Rectal smooth muscle tissue (tissue), 1 donor: ENCODE results near the gene MISFA.
"Not testable (repeated sequence)": the region's sequence is repeated elsewhere in the genome, so short reads cannot be mapped to it uniquely, and the experiment has no call there.

ENCODE experiments used
- H3K27ac ChIP-seq: one replicate; pipeline ENCODE4 v1.7.0; 2013; ENCODE audit warnings: low read depth, low read length, inconsistent platforms
- H3K27me3 ChIP-seq: one replicate; pipeline ENCODE4 v1.7.0; 2013; ENCODE audit warnings: low read length; ENCODE audit not compliant: control insufficient read depth, insufficient read depth
- H3K36me3 ChIP-seq: one replicate; pipeline ENCODE4 v1.7.0; 2013; ENCODE audit warnings: low read length; ENCODE audit not compliant: control insufficient read depth, insufficient read depth
- H3K4me1 ChIP-seq: one replicate; pipeline ENCODE4 v1.7.0; 2013; ENCODE audit warnings: low read length; ENCODE audit not compliant: control insufficient read depth, insufficient read depth
- H3K4me3 ChIP-seq: one replicate; pipeline ENCODE4 v1.7.0; 2013; ENCODE audit warnings: low read length
- H3K9ac ChIP-seq: one replicate; pipeline ENCODE4 v1.7.0; 2013; ENCODE audit warnings: low read length

Gene MISFA

DNA sequence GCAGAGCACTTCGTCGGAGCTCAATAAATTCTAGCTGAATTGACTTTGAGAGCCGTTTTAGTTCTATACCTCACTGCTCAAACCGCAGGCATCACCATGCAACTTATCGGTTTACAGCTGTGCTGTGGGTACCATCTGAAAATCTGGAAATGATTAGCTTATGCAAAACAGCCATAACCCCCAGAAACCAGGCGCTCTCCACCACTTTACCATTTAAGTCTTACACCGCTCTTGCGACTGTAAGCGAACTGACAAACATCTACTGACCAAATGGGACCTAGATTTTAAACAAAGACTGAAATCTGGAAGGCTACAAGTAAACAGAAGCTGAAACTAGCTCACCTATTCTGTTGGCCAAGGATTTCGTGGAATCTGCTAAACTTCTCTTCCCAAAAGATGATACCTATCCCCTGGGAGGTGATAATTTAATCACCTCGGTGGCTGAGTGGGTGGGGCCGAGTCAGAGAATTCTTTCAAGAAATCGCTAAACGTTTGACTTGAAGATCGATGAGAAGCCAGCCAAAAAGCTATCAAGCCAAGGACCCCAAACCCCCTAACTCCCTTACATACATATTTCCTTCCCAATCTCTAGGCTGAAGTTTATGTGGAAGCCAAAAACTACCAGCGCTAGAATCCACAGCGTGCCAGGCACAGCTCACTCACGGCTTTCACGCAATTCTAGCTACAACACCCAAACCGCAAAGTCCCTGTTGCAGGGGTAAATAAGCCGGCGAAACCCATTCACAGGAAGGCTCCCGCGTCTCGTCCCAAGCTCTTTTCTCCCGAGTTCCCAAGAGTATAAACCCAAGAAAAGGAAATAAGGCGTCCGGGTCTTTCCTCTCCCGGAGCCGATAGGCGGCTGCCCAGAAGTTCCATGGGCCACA, 33.9 kb downstream of the MISFA start:
- peaks cover 14% of the 10 kb centered on the region for H3K4me1 ChIP-seq
- peak overlapping the region; percentile 95 for H3K4me3 ChIP-seq
- no peaks in the 10 kb centered on the region for H3K27me3 ChIP-seq
- H3K9ac ChIP-seq = peak overlapping the region; percentile 94
- H3K36me3 ChIP-seq = no peaks in the 10 kb centered on the region
- peak overlapping the region; percentile 92 for H3K27ac ChIP-seq

DNA sequence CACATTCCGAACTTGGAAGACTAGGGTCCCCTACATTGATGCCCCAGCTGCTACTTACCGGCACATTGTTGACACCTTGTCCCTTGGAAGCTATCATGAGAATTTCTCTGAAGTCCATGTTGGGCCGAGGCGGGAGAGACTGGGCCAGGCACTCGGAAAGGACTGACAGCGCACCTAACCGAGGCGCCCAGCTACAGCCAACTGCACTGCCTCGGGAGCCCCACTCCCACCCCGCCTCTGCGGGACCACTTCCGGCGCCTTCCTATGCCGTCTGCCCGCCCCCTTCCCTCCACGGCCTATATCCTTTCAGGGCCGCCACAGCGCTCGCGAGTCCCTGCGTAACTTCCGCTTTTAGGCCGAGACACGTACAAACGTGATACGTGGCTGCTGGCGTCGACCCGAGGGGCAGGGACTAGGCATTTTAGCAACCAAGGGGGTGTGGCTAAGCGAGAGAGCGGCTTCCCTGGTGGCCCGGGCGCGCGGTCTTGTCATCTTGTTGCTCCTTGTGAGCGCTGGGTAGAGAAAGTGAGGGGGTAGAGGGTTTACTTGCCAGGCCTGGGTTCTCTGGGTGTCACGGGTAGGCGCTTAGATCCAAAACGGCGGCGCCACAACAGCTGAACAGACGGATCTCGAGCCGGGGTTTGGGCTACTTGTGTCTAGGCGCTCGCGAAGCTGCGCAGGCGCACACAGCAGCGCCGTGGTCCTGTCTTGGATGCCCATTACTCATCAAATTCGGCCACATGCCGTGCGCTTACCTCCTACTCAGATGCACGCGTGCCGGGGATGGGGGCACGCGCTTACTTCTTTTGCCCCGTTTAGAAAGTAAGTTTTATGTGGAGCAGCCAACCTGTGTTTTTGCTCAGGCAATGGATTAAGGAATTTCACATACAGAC, 34.8 kb downstream of the MISFA start, which contains the start of gene SPTY2D1:
SPTY2D1 (minus strand) TSS at position 203 of the 893 bp plus-strand sequence; CDS start at position 118, 85 bp downstream.
- H3K36me3 ChIP-seq = no peaks in the 10 kb centered on the region
- H3K4me1 ChIP-seq = peaks cover 14% of the 10 kb centered on the region
- H3K27ac ChIP-seq = peak within 1 kb of the TSS; percentile 92
- H3K27me3 ChIP-seq = no peaks in the 10 kb centered on the region
- peak within 1 kb of the TSS; percentile 94 for H3K9ac ChIP-seq
- peak within 1 kb of the TSS; percentile 95 for H3K4me3 ChIP-seq

DNA sequence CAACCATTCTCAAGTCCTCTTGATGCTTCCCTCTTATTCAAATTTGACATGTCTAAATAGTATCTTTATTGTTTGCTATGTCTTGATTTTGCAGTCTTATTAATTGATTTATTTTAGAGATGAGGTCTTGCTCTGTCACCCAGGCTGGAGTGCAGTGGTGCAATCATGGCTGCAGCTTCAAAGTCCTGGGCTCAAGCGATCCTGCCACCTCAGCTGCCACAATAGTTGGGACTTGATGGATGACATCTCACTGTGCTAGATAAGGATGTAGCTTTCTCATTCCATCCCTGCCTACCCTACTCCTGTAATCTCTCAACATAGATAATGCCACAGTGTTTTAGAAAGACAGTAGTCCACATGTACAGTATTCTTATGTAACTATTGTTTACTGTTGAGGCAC, 42.1 kb downstream of the MISFA start:
- Histone ChIP-seq H3K4me1 (no peaks in the 10 kb centered on the region), H3K36me3 (no peaks in the 10 kb centered on the region), H3K27ac (no peak overlapping the region), H3K27me3 (no peaks in the 10 kb centered on the region), H3K9ac (no peak overlapping the region), H3K4me3 (no peak overlapping the region)

DNA sequence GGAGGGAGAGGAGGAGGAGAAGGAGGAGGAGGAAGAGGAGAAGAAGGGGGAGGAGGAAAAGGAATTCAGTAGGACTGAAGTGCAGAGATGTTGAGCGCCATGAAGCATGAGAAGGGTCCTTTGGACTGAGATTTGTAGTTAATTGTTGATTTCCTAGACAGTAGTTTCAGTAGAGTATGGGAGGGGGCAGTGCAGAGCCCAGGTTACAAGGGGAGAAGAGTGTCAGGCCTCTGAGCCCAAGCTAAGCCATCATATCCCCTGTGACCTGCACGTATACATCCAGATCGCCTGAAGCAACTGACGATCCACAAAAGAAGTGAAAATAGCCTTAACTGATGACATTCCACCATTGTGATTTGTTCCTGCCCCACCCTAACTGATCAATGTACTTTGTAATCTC, 43.4 kb downstream of the MISFA start:
- H3K27me3 ChIP-seq, H3K36me3 ChIP-seq, H3K27ac ChIP-seq, H3K4me1 ChIP-seq, H3K4me3 ChIP-seq, H3K9ac ChIP-seq: not testable (repeated sequence)

DNA sequence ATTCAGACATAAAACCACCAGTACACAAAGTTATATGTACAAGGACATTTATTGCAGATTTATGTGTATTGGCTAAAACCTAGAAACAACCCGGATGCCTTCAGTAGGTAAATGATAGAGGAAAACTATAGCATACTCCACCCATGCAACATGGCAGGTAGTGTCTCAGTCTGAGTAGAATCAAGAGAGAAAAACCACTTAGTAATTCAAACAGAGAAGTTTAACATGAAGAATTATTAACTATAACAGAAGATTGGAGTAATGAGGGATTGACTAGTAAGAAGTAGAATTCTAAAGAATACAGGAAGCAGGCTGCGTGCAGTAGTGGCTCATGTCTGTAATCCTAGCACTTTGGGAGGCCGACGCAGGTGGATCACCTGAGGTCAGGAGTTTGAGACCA, 50.8 kb downstream of the MISFA start:
- Histone ChIP-seq H3K27ac (no peak overlapping the region), H3K27me3 (no peaks in the 10 kb centered on the region), H3K4me3 (no peak overlapping the region), H3K36me3 (no peaks in the 10 kb centered on the region), H3K9ac (no peak overlapping the region), H3K4me1 (no peaks in the 10 kb centered on the region)

DNA sequence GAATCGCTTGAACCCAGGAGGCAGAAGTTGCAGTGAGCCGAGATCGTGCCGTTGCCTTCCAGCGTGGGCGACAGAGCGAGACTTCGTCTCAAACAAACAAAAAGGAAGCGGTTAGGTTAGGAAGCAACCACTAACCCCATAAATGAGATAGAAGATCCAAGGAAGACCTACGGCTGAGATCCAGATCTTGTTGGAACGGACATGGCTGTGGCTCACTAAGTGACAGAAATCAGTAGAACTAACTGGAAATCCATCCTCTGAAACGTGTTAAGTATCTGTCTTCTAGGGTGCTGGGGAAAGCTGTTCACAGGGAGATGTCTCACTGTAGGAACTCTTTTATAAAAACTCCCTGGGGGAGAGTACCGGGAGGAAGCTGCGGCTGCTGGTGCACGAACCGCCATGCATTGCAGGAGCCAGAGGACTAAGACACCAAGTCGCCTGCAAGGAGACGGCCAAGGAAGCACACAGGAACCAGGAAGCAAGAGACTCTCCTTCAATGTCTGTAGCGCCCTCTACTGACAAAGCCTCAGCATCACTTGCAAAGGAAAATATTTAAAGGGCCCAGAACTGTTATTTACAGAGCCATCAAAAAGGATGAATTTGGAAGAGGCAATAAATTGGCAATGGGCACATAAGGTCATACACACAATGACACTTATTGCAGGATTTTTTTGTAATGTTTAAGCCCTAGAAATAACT, 51.4 kb downstream of the MISFA start:
- Histone ChIP-seq H3K36me3 (no peaks in the 10 kb centered on the region), H3K27ac (no peak overlapping the region), H3K4me1 (no peaks in the 10 kb centered on the region), H3K4me3 (no peak overlapping the region), H3K9ac (no peak overlapping the region), H3K27me3 (no peaks in the 10 kb centered on the region)
